HG02884 (cell line): ENCODE results near the gene APOB.

Experiments used
- ATAC-seq: cut with Tn5 transposase; IDR thresholded peaks from one replicate; pipeline ENCODE4 v1.9.1; 2021; ENCODE audit warnings: mild to moderate bottlenecking, moderate library complexity; ENCODE audit not compliant: unreplicated experiment

The APOB gene

DNA sequence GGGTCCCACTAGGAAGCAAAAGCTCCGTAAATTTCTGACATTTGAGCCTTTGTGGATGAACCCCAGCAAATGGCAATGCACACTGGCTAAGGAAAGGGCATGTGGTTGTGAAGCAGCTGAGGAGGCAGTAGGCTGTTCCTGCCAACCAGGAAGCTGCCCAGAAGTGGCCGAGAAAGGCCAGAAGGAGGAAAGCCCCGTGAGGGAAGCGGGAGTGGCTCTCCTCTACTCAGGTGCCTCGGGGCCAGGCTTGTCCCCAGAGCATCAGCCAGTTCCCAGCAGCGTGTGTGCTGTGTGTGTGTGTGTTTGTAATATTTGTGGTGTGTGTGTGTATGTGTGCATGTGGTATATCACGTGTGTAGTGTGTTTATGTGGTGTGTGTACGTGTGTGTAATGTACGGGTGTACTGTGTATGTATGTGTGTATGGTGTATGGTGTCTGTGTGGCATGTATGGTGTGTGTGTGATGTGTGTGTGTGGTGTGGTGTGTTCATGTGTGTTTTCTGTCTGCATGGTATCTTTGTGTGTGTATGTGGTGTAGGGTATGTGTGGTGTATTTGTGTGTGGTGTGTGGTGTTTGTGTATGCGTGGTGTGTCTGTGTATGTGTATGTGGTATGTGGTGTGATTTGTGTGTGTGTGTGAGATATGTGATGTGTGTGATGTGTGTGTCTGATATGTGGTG is 90.6 kb downstream of the APOB start:
- no peak for ATAC-seq
